ES-I3 (cell line): ENCODE results near the gene SVOP.

Experiments
- H3K36me3 ChIP-seq: 2 replicates; pipeline ENCODE4 v1.6.1; 2013; ENCODE audit warnings: mild to moderate bottlenecking, low read length, control low read depth, moderate library complexity; ENCODE audit not compliant: insufficient read depth
- H3K4me1 ChIP-seq: 2 replicates; pipeline ENCODE4 v1.6.1; 2013; ENCODE audit warnings: mild to moderate bottlenecking, control low read depth, low read length; ENCODE audit not compliant: insufficient read depth
- H3K9ac ChIP-seq: 2 replicates; pipeline ENCODE4 v1.6.1; 2013; ENCODE audit warnings: low read depth, mild to moderate bottlenecking, low read length, moderate library complexity
- H3K9me3 ChIP-seq: 2 replicates; pipeline ENCODE4 v1.6.1; 2013; ENCODE audit warnings: mild to moderate bottlenecking, low read length, moderate library complexity; ENCODE audit not compliant: control insufficient read depth, insufficient read depth

Gene SVOP

DNA sequence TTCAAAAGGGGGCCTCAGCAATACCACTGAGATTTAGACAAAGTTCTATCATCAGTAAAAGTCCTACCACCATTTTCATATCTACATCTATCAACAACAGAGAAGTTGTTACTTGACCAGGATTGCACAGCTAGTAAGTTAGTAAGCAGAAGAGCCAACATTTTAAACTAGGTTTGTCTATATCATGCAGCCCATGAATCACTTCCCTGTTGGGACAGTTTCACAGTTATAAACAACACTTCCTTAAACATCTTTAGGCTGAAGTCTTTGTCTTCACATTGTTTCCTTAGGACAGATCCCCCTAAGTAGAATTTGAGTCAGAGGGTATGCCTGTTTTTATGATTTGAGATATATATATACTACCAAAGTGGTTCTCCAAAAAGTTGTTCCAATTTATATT is 72.5 kb downstream of the SVOP start:
- Histone ChIP-seq H3K9ac (no peak overlapping the region), H3K4me1 (no peaks in the 10 kb centered on the region), H3K36me3 (no peaks in the 10 kb centered on the region), H3K9me3 (peaks cover 7% of the 10 kb centered on the region)

DNA sequence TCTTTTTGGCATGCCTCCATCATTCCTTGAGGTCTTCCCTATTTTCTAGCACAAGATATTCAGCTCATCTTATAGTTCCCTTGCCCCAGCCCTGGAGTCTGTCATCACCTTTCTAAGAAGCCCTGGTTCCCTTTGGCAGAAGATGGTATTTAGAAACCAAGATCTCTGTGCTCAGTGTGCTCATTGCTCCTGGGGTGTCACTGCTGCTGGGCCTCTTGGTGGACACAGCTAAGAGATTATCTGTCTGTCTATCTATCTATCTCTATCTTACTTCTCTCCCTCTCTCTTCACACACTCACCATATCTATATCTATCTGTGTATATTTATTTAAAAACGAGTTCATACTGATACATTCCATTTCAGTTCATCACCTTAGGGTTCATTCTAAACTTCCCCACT is 73.8 kb downstream of the SVOP start:
- H3K9me3 ChIP-seq: peaks cover 7% of the 10 kb centered on the region
- H3K9ac ChIP-seq: no peak overlapping the region
- H3K36me3 ChIP-seq: no peaks in the 10 kb centered on the region
- no peaks in the 10 kb centered on the region for H3K4me1 ChIP-seq

DNA sequence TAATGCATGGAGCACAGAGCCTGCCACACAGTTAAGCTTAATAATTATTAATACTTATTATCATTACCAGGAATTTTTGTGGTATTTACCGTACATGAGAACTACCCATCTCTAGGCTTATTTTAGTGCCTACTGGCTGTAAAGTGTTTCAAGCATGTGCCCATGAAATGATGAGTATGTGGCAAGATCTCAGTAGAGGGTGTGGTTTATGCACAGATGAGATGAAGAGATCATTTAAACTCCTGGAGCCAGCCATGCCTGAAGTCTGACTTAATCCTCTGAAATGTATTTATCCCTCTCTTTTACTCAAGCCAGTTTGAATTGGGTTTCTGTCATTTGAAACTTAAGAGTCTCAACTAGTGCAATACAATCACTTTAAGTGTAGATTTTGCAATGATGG is 80.7 kb downstream of the SVOP start:
- no peaks in the 10 kb centered on the region for H3K36me3 ChIP-seq
- H3K9ac ChIP-seq: no peak overlapping the region
- no peaks in the 10 kb centered on the region for H3K4me1 ChIP-seq
- H3K9me3 ChIP-seq: no peaks in the 10 kb centered on the region

DNA sequence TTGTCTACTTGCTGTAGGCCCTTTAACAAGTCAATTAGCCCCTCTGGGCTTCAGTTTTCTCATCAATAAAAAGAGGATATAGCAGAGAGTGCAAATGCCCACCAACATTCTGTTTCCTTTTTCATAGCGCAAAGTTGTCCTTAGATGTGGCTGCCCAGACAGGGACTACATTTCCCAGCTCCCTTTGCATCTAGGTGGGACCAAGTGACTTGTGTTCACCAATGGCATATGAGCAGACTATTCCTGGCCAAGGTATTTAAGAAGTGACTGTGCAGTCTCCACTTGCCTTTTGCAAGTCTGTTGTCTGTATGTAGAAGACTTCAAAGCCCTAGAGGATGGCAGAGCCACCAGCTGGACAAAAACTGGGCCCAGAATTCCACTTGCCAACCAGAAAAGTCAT is 81.3 kb downstream of the SVOP start:
- Histone ChIP-seq H3K36me3 (no peaks in the 10 kb centered on the region), H3K9me3 (no peaks in the 10 kb centered on the region), H3K9ac (no peak overlapping the region), H3K4me1 (no peaks in the 10 kb centered on the region)

DNA sequence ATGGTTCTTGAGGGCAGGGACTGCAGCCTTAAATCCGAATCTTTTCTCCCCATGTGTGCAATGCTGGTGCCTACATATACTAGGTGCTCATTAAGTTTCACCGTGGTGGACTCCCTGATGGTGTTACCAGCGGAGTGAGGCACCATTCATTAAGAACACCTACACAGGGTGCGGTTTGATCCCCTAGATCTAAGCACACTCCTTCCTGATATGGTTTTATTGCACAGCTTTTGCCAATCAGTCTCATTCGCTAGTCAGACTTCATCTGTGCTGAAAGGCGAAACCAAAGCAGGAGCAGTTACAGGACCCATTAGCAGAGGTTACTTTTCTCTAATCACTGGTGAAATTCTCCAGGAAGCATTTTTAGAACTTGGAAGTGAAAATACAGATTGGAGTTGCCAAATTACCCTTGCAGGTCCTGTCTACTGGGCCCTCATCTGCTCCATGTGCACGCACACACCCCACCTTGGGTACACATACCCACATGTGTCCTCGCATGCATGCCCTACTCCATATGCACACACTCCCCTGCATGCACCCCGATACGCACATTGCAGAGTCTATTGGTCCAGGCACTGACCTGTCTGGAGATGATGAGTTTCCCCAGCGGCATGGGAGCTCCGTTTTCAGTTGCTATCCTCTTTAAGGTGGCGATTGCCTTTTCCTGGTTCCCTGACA is 82.5 kb downstream of the SVOP start:
- no peaks in the 10 kb centered on the region for H3K9me3 ChIP-seq
- H3K9ac ChIP-seq: no peak overlapping the region
- no peaks in the 10 kb centered on the region for H3K36me3 ChIP-seq
- H3K4me1 ChIP-seq: no peaks in the 10 kb centered on the region

DNA sequence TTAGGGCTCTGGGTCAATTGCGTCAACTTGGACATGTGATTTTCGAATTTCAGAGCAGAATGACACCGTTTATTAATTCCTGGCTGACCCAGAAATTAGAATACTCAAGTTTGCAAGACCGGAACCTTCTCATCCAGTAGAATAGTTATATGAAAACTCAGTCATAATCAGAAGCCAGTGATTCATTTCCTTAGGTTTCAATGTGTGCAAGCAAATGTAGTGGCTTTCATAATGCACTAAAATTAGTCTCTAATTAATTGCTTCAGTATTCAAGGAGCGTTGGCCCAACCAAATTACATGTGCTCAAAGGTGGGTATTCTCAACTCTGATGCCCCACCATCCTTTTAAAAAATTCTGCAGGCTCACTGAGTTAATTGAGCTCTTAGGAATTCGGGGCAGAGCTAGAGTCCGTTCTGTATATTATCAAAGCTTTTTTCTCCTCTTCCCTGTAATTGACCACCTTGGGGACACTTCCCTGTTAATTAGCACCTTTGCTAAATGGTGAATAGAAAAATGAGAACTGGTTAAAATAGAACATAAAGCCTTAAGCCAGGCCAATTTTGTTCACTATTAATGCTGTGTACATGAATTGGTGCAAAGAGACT is 85.6 kb downstream of the SVOP start:
- Histone ChIP-seq H3K9me3 (no peaks in the 10 kb centered on the region), H3K9ac (no peak overlapping the region), H3K36me3 (no peaks in the 10 kb centered on the region), H3K4me1 (peaks cover 7% of the 10 kb centered on the region)

DNA sequence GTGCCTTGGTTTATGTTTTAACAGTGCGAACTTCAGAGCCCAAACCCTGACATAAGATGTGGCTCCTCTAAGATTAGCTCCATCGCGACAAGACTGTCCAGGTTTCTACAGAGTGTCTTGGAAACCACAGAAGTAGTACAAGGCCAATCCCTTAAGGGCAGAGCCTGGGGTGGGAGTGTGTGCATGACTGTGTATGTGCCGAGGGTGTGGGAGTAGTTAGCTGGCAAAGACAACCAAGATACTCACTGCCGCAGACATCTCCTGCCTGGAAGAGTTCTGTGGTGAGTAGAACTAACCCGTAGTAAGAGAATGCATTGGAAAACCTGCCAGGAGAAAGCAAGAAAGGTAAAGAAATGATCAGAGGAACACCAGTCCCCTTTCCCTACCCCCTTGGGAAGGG is 86.9 kb downstream of the SVOP start:
- Histone ChIP-seq H3K4me1 (peaks cover 7% of the 10 kb centered on the region), H3K36me3 (no peaks in the 10 kb centered on the region)

DNA sequence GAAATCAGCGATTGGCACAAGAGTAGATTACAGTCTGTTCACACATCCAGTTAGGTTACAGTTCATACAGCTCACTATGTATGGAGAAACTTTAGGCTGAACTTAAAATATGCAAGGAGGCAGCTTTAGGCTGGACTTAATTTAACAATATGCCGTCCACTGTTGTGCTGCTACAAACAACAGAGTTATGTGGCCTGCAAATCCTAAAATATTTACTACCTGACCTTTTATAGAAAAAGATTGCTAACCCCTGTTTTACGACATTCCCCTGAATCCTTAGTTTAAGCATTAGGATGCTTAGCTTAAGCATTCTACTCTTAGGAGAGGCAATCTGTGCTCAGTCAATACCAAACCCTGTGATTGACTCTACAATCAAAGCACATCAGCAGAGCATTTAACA is 90.1 kb downstream of the SVOP start:
- peaks cover 7% of the 10 kb centered on the region for H3K4me1 ChIP-seq
- no peaks in the 10 kb centered on the region; the same call in none of the 2 replicates for H3K9me3 ChIP-seq
- no peak overlapping the region for H3K9ac ChIP-seq
- H3K36me3 ChIP-seq: no peaks in the 10 kb centered on the region

More for the DNA sequence above, 86.9 kb downstream of the SVOP start:
- H3K9me3 ChIP-seq: no peaks in the 10 kb centered on the region
- H3K9ac ChIP-seq: no peak overlapping the region

DNA sequence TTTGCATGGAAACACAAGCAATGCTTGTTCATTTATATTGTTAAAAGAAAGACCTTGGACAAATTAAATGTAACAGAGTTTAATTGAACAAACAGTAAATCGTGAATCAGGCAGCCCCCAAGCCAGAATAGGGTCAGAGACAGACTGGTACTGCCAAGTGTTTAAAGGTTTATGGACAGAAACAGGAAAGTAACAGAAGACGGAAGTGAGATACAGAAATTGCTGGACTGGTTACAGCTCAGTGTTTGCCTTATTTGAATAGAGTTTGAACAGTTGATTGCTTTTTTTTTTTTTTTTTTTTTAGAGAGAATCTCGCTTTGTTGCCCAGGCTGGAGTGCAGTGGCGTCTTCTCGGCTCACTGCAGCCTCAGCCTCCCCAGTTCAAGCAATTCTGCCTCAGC is 90.7 kb downstream of the SVOP start:
- Histone ChIP-seq H3K9me3 (no peaks in the 10 kb centered on the region; the same call in none of the 2 replicates), H3K36me3 (no peaks in the 10 kb centered on the region), H3K4me1 (peaks cover 7% of the 10 kb centered on the region), H3K9ac (no peak overlapping the region)

DNA sequence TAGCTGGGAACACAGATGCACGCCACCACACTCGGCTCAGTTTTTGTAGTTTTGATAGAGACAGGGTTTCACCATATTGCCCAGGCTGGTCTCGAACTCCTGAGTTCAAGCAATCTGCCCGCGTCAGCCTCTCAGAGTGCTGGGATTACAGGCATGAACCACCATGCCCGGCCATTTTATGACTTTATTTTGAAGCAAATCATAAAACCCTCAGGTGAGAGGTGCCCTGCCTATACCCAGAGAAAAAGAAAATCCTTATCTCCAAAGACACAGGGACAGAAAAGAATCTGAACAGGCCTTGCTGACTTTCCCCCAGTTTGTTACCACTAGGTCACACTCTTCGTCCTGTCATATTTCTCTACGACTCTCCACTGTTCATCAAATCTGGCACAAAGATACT is 92.2 kb downstream of the SVOP start:
- Histone ChIP-seq H3K9ac (no peak overlapping the region), H3K9me3 (no peaks in the 10 kb centered on the region; the same call in none of the 2 replicates), H3K4me1 (peaks cover 7% of the 10 kb centered on the region), H3K36me3 (no peaks in the 10 kb centered on the region)

DNA sequence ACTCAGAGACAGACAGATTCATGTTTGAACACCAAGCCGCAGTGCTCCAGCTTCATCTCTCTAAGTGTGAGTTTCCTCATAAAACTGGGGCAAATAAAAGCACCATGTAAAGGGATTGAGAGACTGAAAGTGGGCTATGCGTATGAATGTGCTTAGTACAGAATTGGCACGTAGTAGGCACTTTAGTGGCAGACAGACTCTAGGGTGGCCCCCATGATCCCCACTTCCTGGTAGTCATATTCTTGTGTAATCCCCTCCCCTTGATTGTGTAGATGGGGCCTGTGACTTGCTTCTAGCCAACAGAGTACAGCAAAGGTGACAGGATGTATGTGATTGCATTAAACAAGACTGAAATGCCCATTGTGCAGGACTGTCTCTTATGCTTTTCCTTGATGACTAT is 98.0 kb downstream of the SVOP start:
- Histone ChIP-seq H3K4me1 (no peaks in the 10 kb centered on the region), H3K9ac (no peak overlapping the region), H3K9me3 (no peaks in the 10 kb centered on the region; the same call in none of the 2 replicates), H3K36me3 (no peaks in the 10 kb centered on the region)

DNA sequence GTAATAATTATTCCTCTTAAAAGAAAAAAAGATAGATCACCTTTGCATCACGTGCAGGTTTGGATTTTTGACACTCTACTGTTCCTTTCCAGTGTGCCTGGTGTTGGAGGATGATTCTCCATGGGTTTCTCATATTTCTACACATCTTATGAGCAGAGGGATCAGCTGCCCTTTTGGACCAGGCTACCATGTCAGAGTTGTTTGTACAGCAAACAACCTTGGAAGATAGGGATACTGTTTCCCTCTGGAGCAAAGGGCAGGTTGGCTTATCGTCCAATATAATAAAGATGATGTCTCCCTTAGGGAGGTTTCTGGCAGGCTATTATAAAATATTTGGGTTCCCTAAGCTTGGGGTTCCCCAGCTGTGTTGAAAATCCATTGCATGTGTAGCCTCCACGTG is 98.9 kb downstream of the SVOP start:
- Histone ChIP-seq H3K9me3 (no peaks in the 10 kb centered on the region; the same call in none of the 2 replicates), H3K9ac (no peak overlapping the region), H3K36me3 (no peaks in the 10 kb centered on the region), H3K4me1 (no peaks in the 10 kb centered on the region)

DNA sequence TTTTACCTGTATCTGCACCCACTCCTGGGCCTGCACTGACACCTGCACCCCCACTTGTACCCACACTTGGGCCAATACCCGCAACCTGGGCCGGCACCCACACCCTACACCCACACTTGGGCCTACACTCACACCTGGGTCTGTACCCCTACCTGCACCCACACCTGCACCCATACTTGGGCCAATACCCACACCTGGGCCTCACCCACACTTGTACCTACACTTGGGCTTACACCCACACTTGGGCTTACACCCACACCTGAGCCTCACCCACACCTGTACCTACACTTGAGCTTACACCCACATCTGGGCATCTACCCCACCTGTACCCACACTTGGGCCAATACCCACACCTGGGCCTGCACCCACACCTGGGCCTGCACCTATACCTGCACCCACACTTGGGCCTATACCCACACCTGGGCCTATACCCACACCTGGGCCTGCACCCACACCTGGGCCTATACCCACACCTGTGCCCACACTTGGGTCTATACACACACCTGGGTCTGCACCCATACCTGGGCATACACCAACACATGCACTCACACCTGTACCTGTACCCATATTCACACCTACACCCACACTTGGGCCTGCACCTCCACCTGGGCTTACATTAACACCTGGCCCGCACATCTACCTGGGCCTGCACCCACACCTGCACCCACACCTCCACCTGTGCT is 101.8 kb downstream of the SVOP start:
- no peaks in the 10 kb centered on the region for H3K9me3 ChIP-seq
- H3K36me3 ChIP-seq: no peaks in the 10 kb centered on the region
- no peaks in the 10 kb centered on the region for H3K4me1 ChIP-seq
- H3K9ac ChIP-seq: no peak overlapping the region

DNA sequence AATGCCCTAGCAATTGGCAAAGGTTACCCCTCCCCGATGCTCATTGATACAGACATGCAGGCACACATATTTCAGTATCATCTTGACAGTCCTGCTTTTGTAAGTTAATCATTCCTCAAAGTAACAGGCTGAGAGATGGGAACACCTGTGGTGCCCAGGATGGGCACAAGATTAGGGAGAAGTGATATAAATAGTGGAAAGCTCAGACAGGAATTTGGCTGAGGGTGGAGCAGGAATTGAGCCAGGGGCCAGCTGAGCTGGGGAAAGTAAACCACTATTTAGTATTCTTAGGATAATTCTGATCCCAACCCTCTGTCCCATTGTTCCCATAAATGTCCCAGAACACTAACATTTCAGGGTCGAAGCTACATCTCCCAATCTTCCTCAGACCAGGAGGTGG is 102.7 kb downstream of the SVOP start:
- Histone ChIP-seq H3K9ac (no peak overlapping the region), H3K36me3 (no peaks in the 10 kb centered on the region), H3K4me1 (no peaks in the 10 kb centered on the region), H3K9me3 (no peaks in the 10 kb centered on the region)

DNA sequence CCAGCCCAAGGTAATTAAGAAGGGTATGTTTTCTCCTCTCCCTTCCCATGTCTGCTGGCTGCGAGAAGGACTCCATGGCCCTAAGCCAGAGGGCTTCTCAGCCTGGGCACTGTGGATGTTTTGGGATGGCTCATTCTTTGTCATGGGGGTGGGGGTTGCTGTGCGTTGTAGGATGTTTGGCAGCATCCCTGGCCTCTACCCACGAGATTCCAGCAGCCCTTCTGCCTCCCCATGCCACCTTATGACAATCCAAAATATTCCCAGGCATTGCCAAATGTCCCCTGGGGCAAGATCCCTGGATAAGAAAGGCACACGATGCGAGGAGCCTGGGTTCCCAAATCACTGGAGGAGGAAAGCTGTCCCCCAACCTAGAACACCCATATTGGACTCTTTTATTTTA is 104.5 kb downstream of the SVOP start:
- Histone ChIP-seq H3K4me1 (no peaks in the 10 kb centered on the region), H3K9ac (no peak overlapping the region), H3K9me3 (no peaks in the 10 kb centered on the region), H3K36me3 (no peaks in the 10 kb centered on the region)
